Measurements from ENCODE around the gene SLC35F5.

GRCh38 chr2:113692698-113693428 is 63.6 kb downstream of the SLC35F5 start:
- TF ChIP-seq POLR2A (IDR thresholded peaks at IDR 0.05; ENCODE audit: low read depth, low read length) (no peak), TAF1 (IDR thresholded peaks at IDR 0.05; ENCODE audit: borderline replicate concordance, low read depth, low read length) (no peak), POLR2AphosphoS5 (IDR thresholded peaks at IDR 0.05; ENCODE audit: low read depth, low read length) (no peak)

Data from GM12892 (cell line).